ENCODE results near the gene RNASE12.

DNA sequence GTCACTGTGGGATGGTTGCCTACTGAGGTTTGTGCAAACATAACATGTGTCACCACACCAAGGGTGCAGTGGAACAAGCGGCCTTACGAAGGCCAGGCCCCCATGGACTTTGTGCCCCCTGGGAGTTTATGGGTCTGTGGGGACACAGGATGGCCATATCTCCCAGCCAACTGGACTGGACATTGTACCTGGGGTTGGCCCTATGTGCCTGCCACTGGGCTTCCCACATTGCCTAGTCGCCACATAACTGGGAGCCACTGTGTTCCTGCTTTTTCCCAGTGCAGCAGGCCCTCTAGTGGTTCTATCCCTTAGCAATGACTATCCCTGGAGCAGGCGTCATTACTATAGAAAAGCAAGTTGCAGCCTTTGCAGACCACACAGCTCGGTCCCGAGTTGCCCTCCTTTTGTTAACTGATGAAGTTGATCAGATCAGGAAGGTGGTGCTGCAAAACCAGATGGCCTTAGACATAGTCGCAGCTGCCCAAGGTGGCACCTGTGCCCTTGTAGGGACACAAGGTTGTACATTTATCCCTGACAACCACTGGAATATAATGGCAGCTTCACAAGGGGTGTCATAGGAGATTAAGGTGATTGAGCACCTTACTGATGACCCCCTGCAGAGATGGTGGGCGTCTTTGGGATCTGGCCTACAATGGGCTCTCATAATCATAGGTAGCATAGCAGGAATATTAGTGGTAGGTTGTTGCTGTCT lies 15.2 kb upstream of the RNASE12 start:
- TF ChIP-seq WT1 (tag by site-specific recombination; IDR thresholded peaks at IDR 0.05): no peak
- no peak for TF ChIP-seq ZNF10 (tag by site-specific recombination; IDR thresholded peaks at IDR 0.05)
- TF ChIP-seq, protein P1, sequence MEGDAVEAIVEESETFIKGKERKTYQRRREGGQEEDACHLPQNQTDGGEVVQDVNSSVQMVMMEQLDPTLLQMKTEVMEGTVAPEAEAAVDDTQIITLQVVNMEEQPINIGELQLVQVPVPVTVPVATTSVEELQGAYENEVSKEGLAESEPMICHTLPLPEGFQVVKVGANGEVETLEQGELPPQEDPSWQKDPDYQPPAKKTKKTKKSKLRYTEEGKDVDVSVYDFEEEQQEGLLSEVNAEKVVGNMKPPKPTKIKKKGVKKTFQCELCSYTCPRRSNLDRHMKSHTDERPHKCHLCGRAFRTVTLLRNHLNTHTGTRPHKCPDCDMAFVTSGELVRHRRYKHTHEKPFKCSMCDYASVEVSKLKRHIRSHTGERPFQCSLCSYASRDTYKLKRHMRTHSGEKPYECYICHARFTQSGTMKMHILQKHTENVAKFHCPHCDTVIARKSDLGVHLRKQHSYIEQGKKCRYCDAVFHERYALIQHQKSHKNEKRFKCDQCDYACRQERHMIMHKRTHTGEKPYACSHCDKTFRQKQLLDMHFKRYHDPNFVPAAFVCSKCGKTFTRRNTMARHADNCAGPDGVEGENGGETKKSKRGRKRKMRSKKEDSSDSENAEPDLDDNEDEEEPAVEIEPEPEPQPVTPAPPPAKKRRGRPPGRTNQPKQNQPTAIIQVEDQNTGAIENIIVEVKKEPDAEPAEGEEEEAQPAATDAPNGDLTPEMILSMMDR (tag by site-specific recombination; IDR thresholded peaks at IDR 0.05): peak; percentile 39; the same call in 1 of the 2 replicates
- no peak for TF ChIP-seq YY1 (tag by site-specific recombination; IDR thresholded peaks at IDR 0.05)
- TF ChIP-seq ZNF155 (tag by site-specific recombination; IDR thresholded peaks at IDR 0.05): no peak

Data from HEK293 (cell line).